SK-N-SH (cell line): Measurements from ENCODE around the gene TRIM73. TPM values are rescaled to one million over a fixed set of nuclear protein-coding genes. Genes with fewer than 3 reads are reported as not detected.
"Not testable (repeated sequence)": the region's sequence is repeated elsewhere in the genome, so short reads cannot be mapped to it uniquely, and the experiment has no call there.

ENCODE experiments used
- CTCF ChIA-PET: fragments of 300-600, 350-600 bp; formaldehyde crosslinking; extraction: SDS; loops from one replicate; lab custom pipeline; 2021; lab: Yijun Ruan, JAX
- POLR2A ChIA-PET: fragments of 350-600 bp; sonication (Branson Sonifier 250); formaldehyde crosslinking; extraction: SDS; loops from one replicate; lab custom pipeline; 2020; ENCODE audit warnings: antibody characterized with exemption, inconsistent platforms; lab: Yijun Ruan, JAX
- DNase-seq: peaks from one replicate; pipeline ENCODE4 v3.0.0; 2012
- H2AFZ ChIP-seq: fragments of 200-600 bp; sonication (generic); 2 replicates; pipeline ENCODE4 v1.8.1; 2016; ENCODE audit warnings: antibody characterized with exemption, mild to moderate bottlenecking, low read depth
- H3F3A ChIP-seq: fragments of 200-600 bp; sonication (generic); replicated peaks from 2 replicates; pipeline ENCODE3; 2016; ENCODE audit warnings: antibody characterized with exemption, mild to moderate bottlenecking; ENCODE audit not compliant: insufficient read depth
- H3K27ac ChIP-seq, 2 experiments: fragments of 200-500 bp in 1 of 2; fragments of 200-600 bp in 1 of 2; sonication (Bioruptor generic) in 1 of 2; sonication (generic), shearing (Covaris generic) in 1 of 2; 2 replicates each; pipeline versions ENCODE4 v1.5.1 to v1.6.1; 2014 to 2016; ENCODE audit warnings: low read depth in 2 of 2, inconsistent platforms in 1 of 2, low read length in 1 of 2, mild to moderate bottlenecking in 1 of 2, mixed read lengths in 1 of 2
- H3K27me3 ChIP-seq: fragments of 200-600 bp; sonication (generic), shearing (Covaris generic); 2 replicates; pipeline ENCODE4 v1.6.1; 2016; ENCODE audit warnings: mixed run types; ENCODE audit not compliant: insufficient read depth
- H3K36me3 ChIP-seq, 2 experiments: fragments of 200-500 bp in 1 of 2; fragments of 200-600 bp in 1 of 2; sonication (Bioruptor generic) in 1 of 2; sonication (generic) in 1 of 2; replicated peaks in 1 of 2; 2 replicates each; pipeline versions ENCODE3 to v1.5.1; 2014 to 2016; ENCODE audit warnings: low read length in 1 of 2, mild to moderate bottlenecking in 1 of 2; ENCODE audit not compliant: insufficient read depth in 2 of 2, control insufficient read depth in 1 of 2
- H3K4me1 ChIP-seq, 2 experiments: fragments of 200-500 bp in 1 of 2; fragments of 200-600 bp in 1 of 2; sonication (Bioruptor generic) in 1 of 2; sonication (generic), shearing (Covaris generic) in 1 of 2; 2 replicates each; pipeline versions ENCODE4 v1.5.1 to v1.6.1; 2014 to 2016; ENCODE audit warnings: low read depth in 1 of 2, low read length in 1 of 2, mixed run types in 1 of 2; ENCODE audit not compliant: insufficient read depth in 2 of 2, control insufficient read depth in 1 of 2
- H3K4me2 ChIP-seq: fragments of 200-600 bp; sonication (generic), shearing (Covaris generic); 2 replicates; pipeline ENCODE4 v1.6.1; 2017; ENCODE audit warnings: mixed run types
- H3K4me3 ChIP-seq, 2 experiments: fragments of 200-500 bp in 1 of 2; fragments of 200-600 bp in 1 of 2; sonication (Bioruptor generic) in 1 of 2; sonication (generic), shearing (Covaris generic) in 1 of 2; 2 replicates each; pipeline versions ENCODE4 v1.5.1 to v1.8.1; 2014 to 2016; ENCODE audit warnings: low read depth in 2 of 2, inconsistent platforms in 1 of 2, low read length in 1 of 2, mild to moderate bottlenecking in 1 of 2, mixed read lengths in 1 of 2, moderate library complexity in 1 of 2
- H3K79me2 ChIP-seq: fragments of 200-600 bp; sonication (generic); 2 replicates; pipeline ENCODE4 v1.8.1; 2017; ENCODE audit warnings: mild to moderate bottlenecking; ENCODE audit not compliant: insufficient read depth
- H3K9ac ChIP-seq: fragments of 200-600 bp; sonication (generic); 2 replicates; pipeline ENCODE4 v1.6.1; 2017; ENCODE audit warnings: mixed run types
- H3K9me2 ChIP-seq: fragments of 200-600 bp; sonication (generic); 2 replicates; pipeline ENCODE4 v1.6.1; 2017; ENCODE audit warnings: mixed run types
- H3K9me3 ChIP-seq: fragments of 200-600 bp; sonication (generic); 2 replicates; pipeline ENCODE4 v1.6.1; 2017; ENCODE audit warnings: mixed run types, mild to moderate bottlenecking, moderate library complexity
- H4K20me1 ChIP-seq: fragments of 200-600 bp; sonication (generic); 2 replicates; pipeline ENCODE4 v1.6.1; 2017; ENCODE audit warnings: mild to moderate bottlenecking, mixed run types; ENCODE audit not compliant: insufficient read depth
- WGBS: methylation state at CpG from one replicate; pipeline ENCODE4 v1.1.6; 2017; ENCODE audit warnings: low lambda C conversion rate; 5-methylcytosine and 5-hydroxymethylcytosine counted together
- polyA plus RNA-seq, 3 experiments: library from polyadenylated mRNA; depleted of rRNA; stranded (reverse); fragments of >200 nt; gene quantifications; 2 replicates each; pipeline ENCODE4 v1.2.3, GENCODE V29; 2012

TRIM73 gene
- polyA plus RNA-seq, 1 of the 3 experiments (the other 2 are of a cell fraction) = 1.3 TPM

- H3K9me2 ChIP-seq, H3K4me2 ChIP-seq, POLR2A ChIA-PET, CTCF ChIA-PET, H3K4me1 ChIP-seq, H3K9me3 ChIP-seq, DNase-seq, H3K27me3 ChIP-seq, H3K9ac ChIP-seq, H4K20me1 ChIP-seq, H3K4me3 ChIP-seq, H3K36me3 ChIP-seq, H3F3A ChIP-seq, H2AFZ ChIP-seq, H3K79me2 ChIP-seq, H3K27ac ChIP-seq: not testable (repeated sequence)
- no CpG with 5 or more reads among the region's 4 CpGs for WGBS
Measured at GRCh38 chr7:75374144-75374518, 21.3 kb upstream of the TRIM73 start.

- CTCF ChIA-PET, H3F3A ChIP-seq, H3K4me2 ChIP-seq, H3K4me3 ChIP-seq, H3K9ac ChIP-seq, H3K27ac ChIP-seq, H3K9me2 ChIP-seq, H3K79me2 ChIP-seq, H4K20me1 ChIP-seq, H3K9me3 ChIP-seq, H3K27me3 ChIP-seq, POLR2A ChIA-PET, H3K36me3 ChIP-seq, DNase-seq, H3K4me1 ChIP-seq, H2AFZ ChIP-seq: not testable (repeated sequence)
- no CpG with 5 or more reads among the region's 17 CpGs for WGBS
Measured at GRCh38 chr7:75374519-75375317, 20.7 kb upstream of the TRIM73 start.

- H3F3A ChIP-seq, H3K4me2 ChIP-seq, H3K4me1 ChIP-seq, H3K27me3 ChIP-seq, H3K27ac ChIP-seq, CTCF ChIA-PET, H2AFZ ChIP-seq, H3K9me2 ChIP-seq, H3K36me3 ChIP-seq, H3K4me3 ChIP-seq, POLR2A ChIA-PET, H3K9ac ChIP-seq, H3K79me2 ChIP-seq, H4K20me1 ChIP-seq, H3K9me3 ChIP-seq, DNase-seq: not testable (repeated sequence)
- no CpG with 5 or more reads among the region's 6 CpGs for WGBS
Measured at GRCh38 chr7:75393194-75393593, 2.2 kb upstream of the TRIM73 start.

GRCh38 chr7:75397865-75398264 lies 2.4 kb downstream of the TRIM73 start:
- H3K4me1 ChIP-seq, POLR2A ChIA-PET, H3K9ac ChIP-seq, H3K27ac ChIP-seq, H3K36me3 ChIP-seq, H3K4me3 ChIP-seq, H3F3A ChIP-seq, H3K9me2 ChIP-seq, H3K4me2 ChIP-seq, H3K27me3 ChIP-seq, H3K9me3 ChIP-seq, H4K20me1 ChIP-seq, H2AFZ ChIP-seq, DNase-seq, H3K79me2 ChIP-seq, CTCF ChIA-PET: not testable (repeated sequence)
- no CpG with 5 or more reads among the region's 2 CpGs for WGBS

- H3K9me3 ChIP-seq, H3K36me3 ChIP-seq, POLR2A ChIA-PET, H3K79me2 ChIP-seq, H2AFZ ChIP-seq, H3F3A ChIP-seq, H3K9me2 ChIP-seq, H4K20me1 ChIP-seq, H3K27ac ChIP-seq, CTCF ChIA-PET, DNase-seq, H3K4me3 ChIP-seq, H3K4me2 ChIP-seq, H3K27me3 ChIP-seq, H3K4me1 ChIP-seq, H3K9ac ChIP-seq: not testable (repeated sequence)
- 89% methylated on average over 3 of the region's 34 CpGs for WGBS
Measured at GRCh38 chr7:75398771-75399700, 3.6 kb downstream of the TRIM73 start.

- POLR2A ChIA-PET, H3F3A ChIP-seq, H3K27ac ChIP-seq, DNase-seq, H3K4me1 ChIP-seq, H3K4me2 ChIP-seq, CTCF ChIA-PET, H3K36me3 ChIP-seq, H3K4me3 ChIP-seq, H4K20me1 ChIP-seq, H2AFZ ChIP-seq, H3K9me2 ChIP-seq, H3K9ac ChIP-seq, H3K79me2 ChIP-seq, H3K27me3 ChIP-seq, H3K9me3 ChIP-seq: not testable (repeated sequence)
- WGBS = no CpG with 5 or more reads among the region's 6 CpGs
Measured at GRCh38 chr7:75400575-75400974, 5.1 kb downstream of the TRIM73 start.
